NCI-H82 (cell line): ENCODE data around the gene HMBS.
"Not testable (repeated sequence)": the region's sequence is repeated elsewhere in the genome, so short reads cannot be mapped to it uniquely, and the experiment has no call there.

ENCODE experiments used
- DNase-seq: peaks from one replicate; lab custom pipeline; 2025; lab: John Stamatoyannopoulos, UW

The HMBS gene

GRCh38 chr11:119084663-119085436 is at the start of gene HMBS:
Gene HMBS, plus strand, starts transcription at chr11:119084881. Its CDS starts 153 bp downstream, at chr11:119085034.
- DNase-seq: peak; percentile 95

- no peak for DNase-seq
Observed at GRCh38 chr11:119038884-119039283, 45.8 kb upstream of the HMBS start.

DNA sequence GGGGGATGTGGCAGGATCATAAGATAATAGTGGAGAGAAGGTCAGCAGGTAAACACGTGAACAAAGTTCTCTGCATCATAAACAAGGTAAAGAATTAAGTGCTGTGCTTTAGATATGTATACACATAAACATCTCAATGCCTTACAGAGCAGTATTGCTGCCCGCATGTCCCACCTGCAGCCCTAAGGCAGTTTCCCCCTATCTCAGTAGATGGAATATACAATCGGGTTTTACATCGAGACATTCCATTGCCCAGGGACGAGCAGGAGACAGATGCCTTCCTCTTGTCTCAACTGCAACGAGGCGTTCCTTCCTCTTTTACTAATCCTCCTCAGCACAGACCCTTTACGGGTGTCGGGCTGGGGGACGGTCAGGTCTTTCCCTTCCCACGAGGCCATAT is 45.2 kb upstream of the HMBS start:
- peak; percentile 27 for DNase-seq

DNA sequence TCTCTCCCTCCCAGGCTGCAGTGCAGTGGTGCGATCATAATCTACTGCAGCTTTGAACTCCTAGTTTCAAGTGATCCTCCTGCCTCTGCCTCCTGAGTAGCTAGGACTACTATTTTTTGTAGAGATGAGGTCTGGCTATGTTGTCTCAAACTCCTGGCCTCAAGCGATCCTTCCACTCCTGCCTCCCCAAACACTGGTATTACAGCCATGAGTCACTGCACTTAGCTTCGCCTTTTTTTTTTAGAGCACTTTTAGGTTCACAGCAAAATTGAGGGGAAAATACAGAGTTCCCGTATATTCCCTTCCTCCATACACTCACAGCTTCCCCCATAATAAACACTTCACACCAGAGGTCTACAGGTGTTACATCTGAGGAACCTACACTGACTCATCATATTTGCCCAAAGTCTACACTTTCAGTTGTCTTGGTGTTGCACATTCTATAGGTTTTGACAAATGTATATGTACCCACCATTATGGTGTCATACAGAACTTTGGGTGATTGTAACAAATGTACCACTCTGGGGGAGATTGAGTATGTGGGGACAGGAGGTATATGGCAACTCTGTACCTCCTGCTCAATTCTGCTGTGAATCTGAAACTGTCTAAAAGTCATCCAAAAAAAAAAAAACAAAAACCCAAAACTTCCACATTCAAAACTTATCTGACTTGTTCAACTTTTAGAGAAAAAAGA is 42.7 kb upstream of the HMBS start:
- DNase-seq: no peak

- no peak for DNase-seq
Observed at GRCh38 chr11:119042927-119043326, 41.8 kb upstream of the HMBS start.

GRCh38 chr11:119044708-119045107 is 40.0 kb upstream of the HMBS start:
- peak; percentile 23 for DNase-seq

DNA sequence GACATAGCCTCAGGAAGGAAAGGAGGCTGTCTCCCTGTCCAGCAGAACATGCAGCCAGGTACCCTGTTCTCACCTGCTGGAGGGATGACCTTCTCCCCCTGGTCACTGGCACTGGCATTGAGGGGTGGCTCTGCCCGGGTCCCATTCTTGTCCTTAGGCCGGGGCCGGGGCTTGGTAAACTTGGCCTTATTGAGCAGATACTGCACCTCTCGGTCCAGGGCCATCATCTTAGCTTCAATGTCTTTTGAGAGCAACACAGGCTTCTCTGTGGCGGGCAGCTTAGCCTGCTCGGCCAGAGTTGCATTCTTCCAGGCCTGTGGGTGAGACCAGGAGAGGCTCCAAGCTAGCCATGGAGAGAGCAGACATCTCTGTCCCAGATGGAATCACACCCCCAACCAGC is 38.2 kb upstream of the HMBS start:
- DNase-seq: no peak

- no peak for DNase-seq
Observed at GRCh38 chr11:119047205-119047604, 37.5 kb upstream of the HMBS start.

- DNase-seq: no peak
Observed at GRCh38 chr11:119048644-119049043, 36.0 kb upstream of the HMBS start.

DNA sequence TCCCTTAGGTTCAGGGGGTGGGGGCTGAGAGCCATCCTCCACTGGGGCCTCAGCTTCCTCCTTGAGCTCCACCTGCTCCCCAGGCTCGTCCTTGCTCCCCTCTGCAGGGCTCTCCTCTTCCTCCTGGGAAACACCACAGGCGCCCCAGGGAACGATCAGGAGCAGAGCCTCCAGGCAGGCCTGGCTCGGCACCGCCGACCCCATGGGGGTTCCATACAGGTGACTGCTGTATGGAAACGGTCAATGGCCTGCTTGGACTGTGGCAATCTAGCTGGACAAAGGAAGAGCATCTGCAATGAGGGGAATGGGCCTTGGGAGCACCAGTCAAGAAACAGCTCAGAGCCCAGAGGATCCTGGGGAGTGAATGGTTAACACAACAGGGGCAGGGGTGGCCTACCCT is 35.6 kb upstream of the HMBS start:
- no peak for DNase-seq

DNA sequence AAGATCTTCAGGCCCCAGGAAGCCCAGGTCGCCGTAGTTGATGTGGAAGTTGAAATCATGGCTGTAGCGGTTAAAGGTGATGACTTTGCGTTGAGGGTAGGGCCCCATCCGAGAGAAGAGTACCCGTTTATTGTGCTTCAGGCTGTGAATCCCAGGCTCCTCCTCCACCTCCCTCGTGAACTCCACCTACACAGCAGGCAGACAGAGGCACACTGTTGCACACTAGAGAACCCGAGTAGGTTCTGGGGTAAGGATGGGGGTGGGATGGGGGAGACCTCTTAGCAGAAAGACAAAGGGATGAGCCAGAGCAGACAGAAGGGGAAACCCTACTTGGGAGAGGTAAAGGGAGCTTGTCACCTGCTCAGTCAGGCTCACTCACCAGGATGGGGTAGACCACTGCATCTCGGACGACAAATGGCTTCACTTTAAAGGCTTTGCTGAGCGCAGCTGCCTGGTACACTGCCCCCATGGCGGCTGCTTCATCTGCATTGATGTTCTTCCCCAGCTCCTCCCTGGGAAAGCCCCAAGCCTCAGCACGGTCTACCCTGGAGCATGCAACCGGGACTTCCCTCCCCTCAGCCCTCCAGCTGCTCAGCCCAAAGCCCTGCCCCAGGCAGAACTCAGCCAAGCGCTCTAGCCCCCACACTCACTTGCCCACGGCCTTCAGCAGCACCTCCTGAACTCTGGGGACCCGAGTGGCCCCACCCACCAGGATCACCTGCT is 33.1 kb upstream of the HMBS start:
- no peak for DNase-seq

DNA sequence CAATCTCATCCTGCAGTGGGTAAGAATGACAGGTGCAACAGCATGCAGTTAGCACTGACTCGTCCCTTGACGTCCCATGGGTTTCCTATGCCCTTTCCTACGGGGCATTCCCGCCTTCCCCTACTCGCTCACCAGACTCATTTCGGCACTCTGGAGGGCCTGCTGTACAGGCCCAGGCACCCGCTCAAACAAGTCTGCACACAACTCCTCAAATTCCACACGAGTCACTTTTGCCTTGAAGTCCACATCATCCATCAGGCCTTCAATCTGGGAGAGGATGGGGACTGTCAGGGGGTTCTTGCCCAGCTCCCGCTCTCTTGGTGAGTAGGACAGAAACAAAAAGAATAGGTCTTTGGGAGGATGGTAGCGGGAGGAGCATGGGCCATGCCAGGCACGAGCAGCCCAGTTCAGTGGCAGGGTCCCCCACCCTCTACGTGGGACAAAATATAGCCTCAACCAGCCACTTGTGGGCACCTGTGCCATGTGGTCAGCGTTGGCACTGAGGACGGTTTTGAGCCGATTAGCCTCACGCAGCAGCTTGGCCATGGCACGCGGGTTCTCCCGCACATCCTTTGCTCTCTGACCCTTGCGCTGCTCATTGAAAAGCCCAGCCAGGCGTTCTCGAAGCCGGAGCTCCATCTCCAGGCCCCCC is 32.4 kb upstream of the HMBS start:
- DNase-seq: no peak

GRCh38 chr11:119054418-119054817 is 30.3 kb upstream of the HMBS start:
- DNase-seq: no peak

- peak; percentile 18 for DNase-seq
Observed at GRCh38 chr11:119055901-119056300, 28.8 kb upstream of the HMBS start.

DNA sequence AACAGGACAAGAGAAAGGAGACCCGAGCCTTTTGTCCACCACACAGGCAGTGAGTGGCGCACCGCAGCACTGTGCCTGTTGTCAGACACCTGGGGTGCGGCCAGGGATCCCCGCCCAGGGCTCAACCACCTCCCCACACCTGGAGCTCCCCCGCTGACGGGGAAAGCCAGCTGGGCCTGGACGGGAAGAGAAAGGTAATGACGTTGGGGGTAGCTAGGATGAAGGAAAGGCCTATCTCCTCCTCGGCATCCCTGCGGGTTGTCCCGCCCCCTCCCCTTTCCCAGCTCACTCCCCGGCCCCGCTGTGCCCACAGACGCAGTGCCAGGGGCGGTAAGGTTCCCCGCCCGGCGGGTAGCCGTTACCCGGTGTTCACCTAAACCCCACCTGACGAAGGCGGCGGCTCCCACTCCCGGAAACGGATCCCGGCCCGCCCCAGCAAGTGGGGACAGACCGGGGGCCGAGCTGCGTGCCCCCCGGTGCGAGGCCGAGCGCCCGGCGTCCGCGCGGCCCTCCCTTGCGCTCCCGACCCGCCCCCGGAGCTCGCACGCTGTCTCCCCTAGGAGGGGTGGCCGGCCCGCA is 28.2 kb upstream of the HMBS start:
- DNase-seq: peak; percentile 42

- peak; percentile 98 for DNase-seq
Observed at GRCh38 chr11:119057000-119057769, 27.5 kb upstream of the HMBS start, which contains the start of gene HYOU1. Gene HYOU1, minus strand, starts transcription at chr11:119057205. Its CDS starts 1,045 bp downstream, at chr11:119056160.

- not testable (repeated sequence) for DNase-seq
Observed at GRCh38 chr11:119059128-119059527, 25.6 kb upstream of the HMBS start.

GRCh38 chr11:119061256-119061655 is 23.4 kb upstream of the HMBS start:
- DNase-seq: no peak

DNA sequence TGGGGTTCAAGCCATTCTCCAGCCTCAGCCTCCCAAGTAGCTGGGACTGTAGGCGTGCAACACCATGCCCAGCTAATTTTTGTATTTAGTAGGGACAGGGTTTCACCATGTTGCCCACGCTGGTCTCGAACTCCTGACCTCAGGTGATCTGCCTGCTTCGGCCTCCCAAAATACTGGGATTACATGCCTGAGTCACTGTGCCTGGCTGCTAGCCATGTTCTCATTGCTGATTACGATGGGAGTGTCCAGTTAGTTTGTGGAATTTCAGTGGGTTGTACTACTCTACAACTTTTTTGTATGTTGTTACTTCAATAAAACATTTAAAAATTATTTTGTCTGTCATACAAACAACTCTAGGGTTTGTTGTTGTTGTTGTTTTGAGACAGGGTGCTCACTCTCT is 21.9 kb upstream of the HMBS start:
- no peak for DNase-seq

DNA sequence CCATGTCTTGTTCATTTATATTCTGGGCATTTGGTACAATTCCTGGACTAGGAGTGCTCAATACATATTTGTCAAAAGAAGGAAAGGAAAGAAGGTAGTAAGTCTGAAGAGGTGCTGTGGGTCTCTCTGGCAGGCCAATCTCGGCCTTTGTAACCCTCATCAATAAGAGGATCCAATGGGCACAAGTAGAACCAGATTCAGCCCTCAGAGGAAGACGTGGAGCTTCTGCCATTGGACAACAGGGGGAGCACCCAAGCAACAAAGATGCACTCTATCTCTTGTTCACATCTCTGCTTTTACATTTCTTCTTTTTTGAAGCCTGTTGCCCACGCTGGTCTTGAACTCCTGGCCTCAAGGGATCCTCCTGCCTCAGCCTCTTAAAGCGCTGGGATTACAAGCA is 19.3 kb upstream of the HMBS start:
- DNase-seq: peak; percentile 44
